ENCODE results near the gene ALG10.

DNA sequence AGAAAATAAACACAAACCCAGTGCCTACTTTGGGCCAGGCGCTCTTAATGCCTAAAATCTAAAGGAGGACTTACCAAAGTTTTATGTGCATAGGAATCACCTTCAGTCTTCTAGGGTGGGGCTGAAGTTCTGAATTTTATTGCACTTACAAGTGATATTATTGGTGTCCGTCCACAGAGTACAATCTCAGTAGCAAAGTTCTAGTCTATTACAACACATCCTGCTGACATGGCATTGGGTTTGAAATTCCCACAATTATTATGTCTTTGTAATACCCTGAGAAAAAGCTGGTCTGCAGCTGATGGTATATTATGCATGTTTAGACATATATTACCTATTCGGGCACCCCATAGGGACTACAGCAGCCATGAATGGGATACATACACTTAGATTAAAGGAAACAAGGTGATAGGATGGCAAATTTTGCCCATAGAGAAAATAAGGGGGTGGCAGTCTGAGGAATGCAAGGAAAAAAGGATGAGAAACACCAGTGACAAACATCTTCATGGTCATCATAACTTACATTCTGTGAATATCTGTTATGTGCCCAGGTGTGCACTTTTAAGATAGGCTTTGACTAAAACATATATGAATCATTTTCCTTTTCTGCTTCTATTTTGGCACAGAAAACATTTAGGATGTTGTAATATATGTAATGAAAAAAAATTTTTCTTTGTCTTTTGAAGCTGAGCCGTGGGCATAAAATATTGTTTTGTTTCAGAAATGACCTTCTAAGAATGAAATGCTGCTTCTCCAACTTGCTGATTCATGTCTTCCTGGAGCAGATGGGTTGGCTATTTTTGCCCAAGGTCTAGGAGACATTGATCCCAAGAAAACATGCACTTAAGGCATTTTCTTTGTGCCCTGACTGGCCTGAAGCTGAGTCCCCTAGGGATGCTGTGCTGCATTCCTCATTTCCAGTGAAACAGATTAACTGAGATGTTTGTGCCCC is 27.2 kb upstream of the ALG10 start:
- TF ChIP-seq POLR2A (IDR thresholded peaks at IDR 0.05) (no peak), CTCF (IDR thresholded peaks at IDR 0.05) (no peak)
